ENCODE data around the gene TTC34. TPM values are rescaled to one million over a fixed set of nuclear protein-coding genes. Genes with fewer than 3 reads are reported as not detected.

TTC34 gene
- total RNA-seq, 1 experiment from 2014 or later, result 0.92 TPM

- Histone ChIP-seq H2BK20ac (ENCODE audit: low read depth, low read length, poor library complexity, severe bottlenecking) (no peak overlapping the region), H3K27me3 (ENCODE audit: insufficient read depth, low read length) (no peaks in the 10 kb centered on the region), H3K4ac (ENCODE audit: low read depth, low read length) (no peak overlapping the region), H4K91ac (ENCODE audit: insufficient read length, low read depth, low read length) (no peak overlapping the region), H3K23me2 (ENCODE audit: insufficient read length, low read depth, low read length, poor library complexity, severe bottlenecking) (no peaks in the 10 kb centered on the region), H3K27ac (ENCODE audit: insufficient read length, low read depth, low read length) (no peak overlapping the region), H2BK12ac (ENCODE audit: insufficient read length, low read depth, low read length) (no peak overlapping the region), H3K79me1 (ENCODE audit: insufficient read depth, low read depth, low read length, poor library complexity, severe bottlenecking) (no peaks in the 10 kb centered on the region), H3K9ac (ENCODE audit: extremely low read depth, insufficient read length, low read length) (no peak overlapping the region), H3K56ac (ENCODE audit: insufficient read length, low read depth, low read length) (no peak overlapping the region), H3K23ac (ENCODE audit: insufficient read length, low read depth, low read length) (no peak overlapping the region), H2BK120ac (ENCODE audit: low read depth, low read length, poor library complexity, severe bottlenecking) (no peak overlapping the region), H3K4me1 (ENCODE audit: insufficient read depth, low read length) (no peaks in the 10 kb centered on the region), H3K79me2 (ENCODE audit: insufficient read depth, low read length) (no peaks in the 10 kb centered on the region), H3K9me3 (ENCODE audit: control insufficient read depth, low read depth, low read length) (peaks cover 96% of the 10 kb centered on the region), H2BK15ac (ENCODE audit: low read depth, low read length) (no peak overlapping the region), H3K4me2 (ENCODE audit: insufficient read depth, insufficient read length, low read length) (no peak overlapping the region), H2BK5ac (ENCODE audit: insufficient read length, low read length) (no peak overlapping the region), H4K8ac (replicated peaks; ENCODE audit: insufficient read length, low read depth, low read length) (no peak overlapping the region), H4K5ac (ENCODE audit: insufficient read length, low read depth, low read length) (no peak overlapping the region), H2AFZ (ENCODE audit: low read length) (no peak overlapping the region), H2AK5ac (ENCODE audit: insufficient read length, low read length) (no peak overlapping the region), H4K20me1 (ENCODE audit: control insufficient read depth, insufficient read depth, insufficient read length) (no peaks in the 10 kb centered on the region), H3K18ac (ENCODE audit: insufficient read length, low read depth, low read length) (no peak overlapping the region), H3K14ac (ENCODE audit: insufficient read depth, low read length) (no peak overlapping the region), H3T11ph (ENCODE audit: low read length) (no peak overlapping the region)
- WGBS (ENCODE audit: extremely low coverage, insufficient read length, low lambda C conversion rate), result no CpG with 5 or more reads among the region's 22 CpGs
- Mint-ChIP-seq H3K4me3 (no peak overlapping the region), H3K4me1 (no peaks in the 10 kb centered on the region), H3K36me3 (ENCODE audit: insufficient read depth in 1 of 3, low read depth in 3 of 3) (peaks cover 0 to 26% (median 12%) of the 10 kb centered on the region in 3 experiments; a peak in 6 of 7 replicates), H3K27me3 (ENCODE audit: low read depth) (peaks cover 5% of the 10 kb centered on the region), H3K27ac (no peak overlapping the region), H3K9me3 (peaks cover 32 to 91% of the 10 kb centered on the region in 2 experiments)
- TF ChIP-seq CTCF (conservative IDR thresholded peaks at IDR 0.05), result no peak
- no peak for DNase-seq
Observed at GRCh38 chr1:2823921-2824610, 22.6 kb upstream of the TTC34 start.

Data from H9 (cell line).